Measurements from ENCODE around the gene TASL.
"Not testable (repeated sequence)": the region's sequence is repeated elsewhere in the genome, so short reads cannot be mapped to it uniquely, and the experiment has no call there.

Gene TASL

DNA sequence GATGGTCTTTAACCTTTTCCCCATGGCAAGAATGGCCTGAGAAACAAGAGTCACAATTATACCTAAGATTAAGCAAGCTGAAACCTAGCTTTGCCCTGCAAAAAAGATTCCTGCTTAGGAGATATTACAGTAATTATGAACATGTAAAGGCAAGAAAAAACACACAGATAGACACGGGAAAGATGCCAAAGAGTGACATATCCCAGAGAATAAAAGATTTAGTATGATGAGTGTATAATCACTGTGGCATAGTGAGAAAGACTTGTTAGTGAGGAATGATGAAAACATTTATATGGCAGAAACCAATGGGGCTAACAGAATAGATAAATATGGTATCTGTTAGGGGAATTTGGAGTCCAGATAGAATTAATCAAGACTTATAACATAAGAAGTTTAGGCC lies 29.6 kb upstream of the TASL start:
- H3K9ac ChIP-seq (ENCODE audit: low read depth in 1 of 2, low read length in 2 of 2) = no peak overlapping the region
- H3K9me3 ChIP-seq (ENCODE audit: control insufficient read depth in 2 of 2, low read length in 2 of 2) = no peaks in the 10 kb centered on the region
- no peaks in the 10 kb centered on the region for H3K4me1 ChIP-seq (ENCODE audit: control insufficient read depth in 2 of 2, insufficient read depth in 2 of 2, low read length in 2 of 2)
- no peaks in the 10 kb centered on the region for H3K27me3 ChIP-seq (ENCODE audit: control insufficient read depth in 2 of 2, insufficient read depth in 2 of 2, low read length in 2 of 2)
- H3K36me3 ChIP-seq (ENCODE audit: control insufficient read depth in 2 of 2, insufficient read depth in 2 of 2, low read length in 2 of 2) = no peaks in the 10 kb centered on the region
- no peak overlapping the region for H3K4me3 ChIP-seq (ENCODE audit: low read length in 2 of 2)
- H3K27ac ChIP-seq (ENCODE audit: low read depth in 2 of 2, low read length in 2 of 2) = no peak overlapping the region

DNA sequence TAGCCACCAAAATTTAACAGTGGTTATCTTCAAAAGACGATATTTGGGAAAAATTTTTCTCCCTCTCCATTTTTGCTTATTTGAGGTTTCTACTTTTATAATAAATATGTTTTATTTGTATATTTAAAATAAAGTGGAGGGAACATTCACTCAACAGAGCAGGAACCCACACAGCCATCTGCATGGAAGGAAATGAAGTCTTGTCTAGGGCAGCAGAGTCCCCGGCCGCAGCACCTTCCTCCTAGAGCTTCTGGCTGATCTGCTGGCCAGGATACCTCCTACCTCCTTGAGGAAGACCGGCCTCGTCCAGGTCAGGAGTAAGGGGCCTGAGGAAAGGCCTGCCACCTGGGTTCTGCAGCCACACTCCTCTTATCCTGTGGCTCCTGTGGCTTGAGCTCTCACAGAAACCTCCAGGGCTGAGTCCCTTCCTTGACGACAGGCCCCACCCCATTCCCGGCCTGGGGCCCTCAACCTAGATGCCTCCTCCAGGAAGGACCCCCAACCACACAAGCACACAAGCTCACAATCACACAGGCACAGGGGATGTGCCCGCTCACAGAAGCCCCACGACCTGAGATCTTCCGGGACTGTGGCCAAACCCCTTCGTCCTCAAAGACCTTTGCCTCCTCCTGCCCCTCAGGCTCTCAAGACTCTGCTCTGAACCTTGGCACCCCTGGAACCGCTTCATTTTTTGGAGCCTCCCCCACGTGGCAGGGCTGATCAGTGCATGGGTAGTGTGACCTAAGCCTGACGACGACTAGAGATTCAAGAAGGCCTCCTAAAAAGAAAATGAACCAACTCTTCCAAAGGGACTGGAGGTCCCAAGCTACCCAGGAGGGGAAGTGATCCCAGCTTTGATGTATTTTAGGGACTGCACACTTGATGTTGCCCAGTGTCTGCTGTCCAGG lies 23.0 kb upstream of the TASL start:
- not testable (repeated sequence) for H3K4me3 ChIP-seq (ENCODE audit: low read length in 2 of 2); H3K27ac ChIP-seq (ENCODE audit: low read depth in 2 of 2, low read length in 2 of 2); H3K36me3 ChIP-seq (ENCODE audit: control insufficient read depth in 2 of 2, insufficient read depth in 2 of 2, low read length in 2 of 2); H3K9me3 ChIP-seq (ENCODE audit: control insufficient read depth in 2 of 2, low read length in 2 of 2); H3K4me1 ChIP-seq (ENCODE audit: control insufficient read depth in 2 of 2, insufficient read depth in 2 of 2, low read length in 2 of 2); H3K9ac ChIP-seq (ENCODE audit: low read depth in 1 of 2, low read length in 2 of 2); H3K27me3 ChIP-seq (ENCODE audit: control insufficient read depth in 2 of 2, insufficient read depth in 2 of 2, low read length in 2 of 2)

DNA sequence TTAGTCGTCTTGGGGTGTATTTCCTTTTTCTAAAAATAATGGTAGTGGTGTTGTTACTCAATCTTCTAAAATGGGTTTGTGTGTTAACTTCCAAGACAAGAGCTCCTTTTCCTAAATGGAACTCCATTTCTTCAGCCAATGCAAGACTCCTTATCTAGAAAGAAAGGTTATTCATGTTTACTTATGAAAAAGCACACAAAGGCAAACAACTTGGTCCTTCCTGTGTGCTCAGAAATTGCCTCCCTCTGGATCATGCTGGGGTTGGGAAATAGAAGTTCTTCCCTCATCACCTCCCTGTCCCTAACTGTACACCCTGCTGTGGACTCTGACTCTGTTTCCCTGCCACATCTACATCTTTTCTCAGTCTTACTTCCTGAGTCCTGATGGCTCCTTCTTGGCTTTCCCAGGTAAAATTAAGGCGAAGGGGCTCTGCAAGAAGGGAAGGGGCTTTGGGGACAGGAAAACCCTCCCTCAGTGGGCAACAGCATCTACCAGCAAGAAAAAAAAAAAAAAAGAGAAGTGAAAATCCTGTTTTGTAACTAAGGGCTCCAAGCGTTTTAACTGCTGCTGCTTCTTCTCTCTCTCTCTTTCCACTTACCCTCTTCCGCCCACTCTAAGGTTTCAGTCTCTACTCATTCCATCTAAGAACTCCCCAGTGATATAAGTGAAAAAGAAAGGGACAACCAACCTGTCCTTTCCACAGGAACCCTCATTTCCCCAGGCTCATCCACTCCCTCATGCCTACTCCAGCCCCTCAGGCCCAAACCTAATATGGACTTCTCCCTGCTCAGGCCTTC lies 19.8 kb upstream of the TASL start:
- peaks cover 2 to 3% of the 10 kb centered on the region in 2 donors for H3K4me1 ChIP-seq (ENCODE audit: control insufficient read depth in 2 of 2, insufficient read depth in 2 of 2, low read length in 2 of 2)
- H3K27ac ChIP-seq (ENCODE audit: low read depth in 2 of 2, low read length in 2 of 2) = peak overlapping the region in 1 of 2 donors; percentile 23
- H3K9ac ChIP-seq (ENCODE audit: low read depth in 1 of 2, low read length in 2 of 2) = no peak overlapping the region
- H3K4me3 ChIP-seq (ENCODE audit: low read length in 2 of 2) = no peak overlapping the region
- H3K27me3 ChIP-seq (ENCODE audit: control insufficient read depth in 2 of 2, insufficient read depth in 2 of 2, low read length in 2 of 2) = no peaks in the 10 kb centered on the region
- no peaks in the 10 kb centered on the region for H3K9me3 ChIP-seq (ENCODE audit: control insufficient read depth in 2 of 2, low read length in 2 of 2)
- H3K36me3 ChIP-seq (ENCODE audit: control insufficient read depth in 2 of 2, insufficient read depth in 2 of 2, low read length in 2 of 2) = no peaks in the 10 kb centered on the region

DNA sequence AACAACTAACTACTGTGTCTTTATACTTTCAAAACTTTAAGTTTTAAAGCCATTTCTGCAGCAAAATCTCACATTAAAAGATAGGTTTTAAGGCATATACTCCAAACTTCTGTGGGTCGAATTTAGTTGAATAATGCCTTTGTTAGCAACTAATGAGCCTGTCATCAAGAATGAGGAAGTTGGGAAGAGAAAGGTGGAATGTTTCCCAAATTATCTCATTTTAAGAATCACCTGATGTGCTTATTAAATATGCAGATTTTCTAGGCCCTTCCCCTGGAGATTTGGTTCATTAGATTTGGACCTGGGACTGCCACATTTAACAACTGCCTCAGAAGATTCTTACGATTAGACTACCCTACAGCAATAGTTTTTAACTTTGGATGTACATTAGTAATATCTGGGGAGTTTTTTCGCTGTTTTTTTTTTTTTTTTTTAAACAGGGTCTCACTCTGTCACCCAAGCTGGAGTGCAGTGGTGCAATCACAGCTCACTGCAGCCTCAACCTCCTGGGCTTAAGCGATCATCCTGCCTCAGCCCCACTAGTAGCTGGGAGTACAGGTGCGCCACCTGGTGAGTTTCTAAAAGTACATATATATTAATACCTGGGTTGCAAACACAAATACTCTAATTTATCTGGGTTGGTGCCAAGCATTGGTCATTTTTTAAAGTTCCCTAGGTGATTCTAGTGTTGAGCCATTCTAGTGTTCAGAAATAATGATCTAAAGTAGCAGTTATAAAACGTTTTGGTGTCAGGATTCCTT lies 16.1 kb upstream of the TASL start:
- no peak overlapping the region for H3K9ac ChIP-seq (ENCODE audit: low read depth in 1 of 2, low read length in 2 of 2)
- H3K9me3 ChIP-seq (ENCODE audit: control insufficient read depth in 2 of 2, low read length in 2 of 2) = no peaks in the 10 kb centered on the region
- no peak overlapping the region for H3K4me3 ChIP-seq (ENCODE audit: low read length in 2 of 2)
- H3K36me3 ChIP-seq (ENCODE audit: control insufficient read depth in 2 of 2, insufficient read depth in 2 of 2, low read length in 2 of 2) = no peaks in the 10 kb centered on the region
- no peak overlapping the region for H3K27ac ChIP-seq (ENCODE audit: low read depth in 2 of 2, low read length in 2 of 2)
- H3K27me3 ChIP-seq (ENCODE audit: control insufficient read depth in 2 of 2, insufficient read depth in 2 of 2, low read length in 2 of 2) = peaks cover 0 to 2% of the 10 kb centered on the region in 2 donors
- H3K4me1 ChIP-seq (ENCODE audit: control insufficient read depth in 2 of 2, insufficient read depth in 2 of 2, low read length in 2 of 2) = peaks cover 2 to 3% of the 10 kb centered on the region in 2 donors

DNA sequence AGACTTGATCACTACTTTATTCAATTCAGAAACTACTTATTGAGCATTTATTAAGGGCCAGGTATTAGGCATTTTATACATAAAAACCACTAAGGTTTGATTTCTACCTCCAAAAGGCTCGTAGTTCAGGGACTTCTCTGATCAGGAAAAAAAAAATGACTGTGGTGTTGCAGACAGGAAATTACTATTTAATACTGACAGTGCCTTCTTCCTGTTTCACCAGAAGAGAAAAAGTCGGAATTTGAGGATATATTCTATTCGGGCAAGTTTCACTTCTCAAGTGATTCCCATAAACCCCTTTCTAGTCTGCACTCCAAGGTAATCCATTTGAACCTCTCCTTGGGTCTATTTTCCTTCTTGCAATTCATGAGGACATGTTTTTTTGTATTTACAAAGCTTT lies 15.3 kb upstream of the TASL start:
- Histone ChIP-seq H3K27ac (ENCODE audit: low read depth in 2 of 2, low read length in 2 of 2) (peak overlapping the region in 1 of 2 donors; percentile 32), H3K4me1 (ENCODE audit: control insufficient read depth in 2 of 2, insufficient read depth in 2 of 2, low read length in 2 of 2) (peaks cover 2 to 3% of the 10 kb centered on the region in 2 donors), H3K36me3 (ENCODE audit: control insufficient read depth in 2 of 2, insufficient read depth in 2 of 2, low read length in 2 of 2) (no peaks in the 10 kb centered on the region), H3K9me3 (ENCODE audit: control insufficient read depth in 2 of 2, low read length in 2 of 2) (no peaks in the 10 kb centered on the region), H3K27me3 (ENCODE audit: control insufficient read depth in 2 of 2, insufficient read depth in 2 of 2, low read length in 2 of 2) (peaks cover 0 to 2% of the 10 kb centered on the region in 2 donors), H3K4me3 (ENCODE audit: low read length in 2 of 2) (no peak overlapping the region), H3K9ac (ENCODE audit: low read depth in 1 of 2, low read length in 2 of 2) (no peak overlapping the region)

DNA sequence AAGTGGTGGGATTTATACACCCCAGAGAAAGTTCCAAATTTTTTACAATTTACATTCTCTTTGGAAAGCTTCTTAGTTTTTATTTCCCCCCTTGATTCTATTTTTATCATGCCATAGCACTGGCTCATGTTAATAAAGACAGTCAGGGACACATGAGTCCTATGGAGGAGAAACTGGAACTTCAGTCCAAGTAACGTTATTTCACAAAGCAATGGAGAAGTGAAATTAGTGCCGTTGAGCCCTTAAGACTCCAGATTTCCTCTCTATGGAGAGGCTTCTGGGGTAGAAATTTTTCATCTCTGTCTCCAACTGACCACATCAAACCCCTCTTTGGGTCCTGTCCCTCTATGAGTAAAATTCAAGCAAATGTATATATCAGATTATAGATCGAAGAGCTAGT lies 12.8 kb upstream of the TASL start:
- no peak overlapping the region for H3K27ac ChIP-seq (ENCODE audit: low read depth in 2 of 2, low read length in 2 of 2)
- no peak overlapping the region for H3K4me3 ChIP-seq (ENCODE audit: low read length in 2 of 2)
- H3K36me3 ChIP-seq (ENCODE audit: control insufficient read depth in 2 of 2, insufficient read depth in 2 of 2, low read length in 2 of 2) = no peaks in the 10 kb centered on the region

DNA sequence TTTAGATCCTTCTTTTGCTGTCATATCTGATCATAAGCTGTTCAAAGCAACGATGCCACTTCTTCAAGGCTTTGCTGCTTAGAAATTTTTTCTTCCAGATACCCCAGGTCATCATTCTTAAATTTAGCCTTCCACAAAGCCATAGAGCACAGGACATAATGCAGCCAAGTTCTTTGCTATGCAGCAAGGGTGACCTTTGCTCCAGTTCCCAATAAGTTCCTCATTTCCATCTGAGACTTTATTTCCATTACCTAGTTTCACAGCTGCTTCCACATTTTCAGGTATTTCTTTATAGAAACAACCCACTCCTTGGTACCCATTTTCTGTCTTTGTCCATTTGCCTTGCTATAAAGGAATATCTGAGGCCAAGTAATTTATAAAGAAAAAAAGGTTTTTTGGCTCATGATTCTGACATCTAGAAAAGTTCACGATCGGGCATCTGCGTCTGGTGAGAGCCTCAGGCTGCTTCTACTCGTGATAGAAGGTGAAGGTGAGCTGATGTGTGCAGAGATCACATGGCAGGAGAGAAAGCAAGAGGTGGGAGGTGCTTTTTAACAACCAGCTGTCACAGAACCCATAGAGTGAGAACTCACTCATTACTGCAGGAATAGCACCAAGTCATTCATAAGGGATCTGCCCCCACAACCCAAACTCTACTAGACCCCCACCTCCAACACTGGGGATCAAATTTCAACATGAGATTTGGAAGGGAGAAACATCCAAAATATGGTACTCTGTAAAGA lies 11.8 kb upstream of the TASL start:
- Histone ChIP-seq H3K9me3 (ENCODE audit: control insufficient read depth in 2 of 2, low read length in 2 of 2) (no peaks in the 10 kb centered on the region), H3K4me1 (ENCODE audit: control insufficient read depth in 2 of 2, insufficient read depth in 2 of 2, low read length in 2 of 2) (no peaks in the 10 kb centered on the region), H3K27me3 (ENCODE audit: control insufficient read depth in 2 of 2, insufficient read depth in 2 of 2, low read length in 2 of 2) (peaks cover 0 to 2% of the 10 kb centered on the region in 2 donors), H3K27ac (ENCODE audit: low read depth in 2 of 2, low read length in 2 of 2) (no peak overlapping the region), H3K9ac (ENCODE audit: low read depth in 1 of 2, low read length in 2 of 2) (no peak overlapping the region), H3K4me3 (ENCODE audit: low read length in 2 of 2) (no peak overlapping the region), H3K36me3 (ENCODE audit: control insufficient read depth in 2 of 2, insufficient read depth in 2 of 2, low read length in 2 of 2) (no peaks in the 10 kb centered on the region)

More for the DNA sequence above, 12.8 kb upstream of the TASL start:
- H3K9ac ChIP-seq (ENCODE audit: low read depth in 1 of 2, low read length in 2 of 2) = no peak overlapping the region
- H3K27me3 ChIP-seq (ENCODE audit: control insufficient read depth in 2 of 2, insufficient read depth in 2 of 2, low read length in 2 of 2) = peaks cover 0 to 2% of the 10 kb centered on the region in 2 donors
- H3K9me3 ChIP-seq (ENCODE audit: control insufficient read depth in 2 of 2, low read length in 2 of 2) = no peaks in the 10 kb centered on the region
- H3K4me1 ChIP-seq (ENCODE audit: control insufficient read depth in 2 of 2, insufficient read depth in 2 of 2, low read length in 2 of 2) = no peaks in the 10 kb centered on the region

DNA sequence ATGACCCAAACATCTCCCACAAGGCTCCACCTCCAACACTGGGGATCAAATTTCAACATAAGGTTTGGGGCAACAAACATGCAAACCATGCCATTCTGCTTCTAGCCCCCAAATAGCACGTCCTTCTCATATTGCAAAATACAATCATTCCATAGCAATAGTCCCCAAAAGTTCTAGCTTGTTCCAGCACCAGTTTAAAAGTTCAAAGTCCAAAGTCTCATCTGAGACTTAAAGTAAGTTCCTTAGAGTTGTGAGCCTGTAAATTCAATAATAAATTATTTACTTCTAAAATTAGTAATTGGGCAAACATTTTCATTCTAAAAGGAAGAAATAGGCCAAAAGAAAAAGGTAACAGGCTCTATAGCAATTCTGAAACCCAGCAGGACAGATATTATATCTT lies 8.9 kb upstream of the TASL start:
- Histone ChIP-seq H3K36me3 (ENCODE audit: control insufficient read depth in 2 of 2, insufficient read depth in 2 of 2, low read length in 2 of 2) (no peaks in the 10 kb centered on the region), H3K9me3 (ENCODE audit: control insufficient read depth in 2 of 2, low read length in 2 of 2) (no peaks in the 10 kb centered on the region), H3K4me1 (ENCODE audit: control insufficient read depth in 2 of 2, insufficient read depth in 2 of 2, low read length in 2 of 2) (no peaks in the 10 kb centered on the region), H3K27me3 (ENCODE audit: control insufficient read depth in 2 of 2, insufficient read depth in 2 of 2, low read length in 2 of 2) (peaks cover 0 to 2% of the 10 kb centered on the region in 2 donors), H3K27ac (ENCODE audit: low read depth in 2 of 2, low read length in 2 of 2) (no peak overlapping the region), H3K9ac (ENCODE audit: low read depth in 1 of 2, low read length in 2 of 2) (no peak overlapping the region), H3K4me3 (ENCODE audit: low read length in 2 of 2) (no peak overlapping the region)

DNA sequence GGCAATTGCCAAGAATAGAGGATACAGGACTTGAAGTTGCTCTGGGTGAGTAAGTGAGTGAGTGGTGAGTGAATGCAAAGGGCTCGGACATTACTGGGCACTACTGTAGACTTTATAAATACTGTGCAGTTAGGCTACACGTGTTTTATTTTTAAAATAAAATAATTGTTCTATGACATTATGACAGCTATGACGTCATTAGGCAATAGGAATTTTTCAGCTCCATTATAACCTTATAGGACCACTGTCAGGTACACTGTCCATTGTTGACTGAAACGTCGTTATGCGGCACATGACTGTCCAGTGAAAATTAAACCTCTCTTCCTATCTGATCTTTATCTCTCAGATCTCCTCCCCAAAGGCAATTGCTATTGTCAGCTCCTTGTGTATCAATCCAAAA lies 5.1 kb upstream of the TASL start:
- H3K27ac ChIP-seq (ENCODE audit: low read depth in 2 of 2, low read length in 2 of 2) = no peak overlapping the region

More for the DNA sequence above, 5.1 kb upstream of the TASL start:
- no peaks in the 10 kb centered on the region for H3K9me3 ChIP-seq (ENCODE audit: control insufficient read depth in 2 of 2, low read length in 2 of 2)
- no peak overlapping the region for H3K9ac ChIP-seq (ENCODE audit: low read depth in 1 of 2, low read length in 2 of 2)
- H3K4me1 ChIP-seq (ENCODE audit: control insufficient read depth in 2 of 2, insufficient read depth in 2 of 2, low read length in 2 of 2) = no peaks in the 10 kb centered on the region
- no peaks in the 10 kb centered on the region for H3K36me3 ChIP-seq (ENCODE audit: control insufficient read depth in 2 of 2, insufficient read depth in 2 of 2, low read length in 2 of 2)
- no peaks in the 10 kb centered on the region for H3K27me3 ChIP-seq (ENCODE audit: control insufficient read depth in 2 of 2, insufficient read depth in 2 of 2, low read length in 2 of 2)
- no peak overlapping the region for H3K4me3 ChIP-seq (ENCODE audit: low read length in 2 of 2)
